B cell (primary cell): Measurements from ENCODE around the gene ADAMTS14. TPM values are rescaled to one million over a fixed set of nuclear protein-coding genes. Genes with fewer than 3 reads are reported as not detected.

Experiments used
- ATAC-seq: fragments of 200-7000 bp; cut with Tn5 transposase; one replicate; pipeline ENCODE4 v1.10.0; 2021; ENCODE audit warnings: low read depth, mild to moderate bottlenecking, moderate number of reproducible peaks, moderate library complexity
- CTCF ChIA-PET: fragments of 350-600 bp; sonication (Branson Sonifier 250); formaldehyde crosslinking; loops from one replicate; lab custom pipeline; 2021; ENCODE audit warnings: antibody characterized with exemption, inconsistent platforms; lab: Charles Lee
- POLR2A ChIA-PET: fragments of 350-600 bp; sonication (Branson Sonifier 250); formaldehyde crosslinking; loops from one replicate; lab custom pipeline; 2021; ENCODE audit warnings: antibody characterized with exemption; lab: Charles Lee
- DNase-seq: peaks from one replicate; pipeline ENCODE4 v3.0.0; 2013
- H2AFZ ChIP-seq: 2 replicates; pipeline ENCODE4 v1.6.1; 2012; ENCODE audit warnings: mild to moderate bottlenecking, low read depth, low read length; ENCODE audit not compliant: insufficient read depth, poor library complexity, severe bottlenecking
- H3K27ac ChIP-seq, 2 donors: 1 replicate in 1 of 2; 2 replicates in 1 of 2; pipeline ENCODE4 v1.5.1; 2012 to 2013; ENCODE audit warnings: low read length in 2 of 2, mild to moderate bottlenecking in 2 of 2, moderate library complexity in 1 of 2
- H3K27me3 ChIP-seq, 4 experiments: fragments of 200-600 bp in 1 of 4; sonication (generic) in 1 of 4; replicated peaks in 1 of 4; 1 replicate in 2 of 4; 2 replicates in 2 of 4; pipeline versions ENCODE4 v1.6.1 to v1.7.0; 2013 to 2016; ENCODE audit warnings: low read length in 3 of 4, mild to moderate bottlenecking in 2 of 4, mixed read lengths in 1 of 4, moderate library complexity in 1 of 4; ENCODE audit not compliant: insufficient read depth in 4 of 4, control insufficient read depth in 3 of 4; ENCODE audit errors: control extremely low read depth in 1 of 4
- H3K36me3 ChIP-seq, 2 experiments: replicated peaks in 1 of 2; 1 replicate in 1 of 2; 2 replicates in 1 of 2; pipeline versions ENCODE4 v1.6.1 to v1.7.1; 2013; ENCODE audit warnings: low read length in 1 of 2; ENCODE audit not compliant: insufficient read depth in 2 of 2, control insufficient read depth in 1 of 2; ENCODE audit errors: control extremely low read depth in 1 of 2, extremely low read depth in 1 of 2
- H3K4me1 ChIP-seq, 2 donors: fragments of 200-600 bp in 1 of 2; sonication (generic) in 1 of 2; 1 replicate in 1 of 2; 2 replicates in 1 of 2; pipeline versions ENCODE4 v1.5.1 to v1.6.1; 2013 to 2017; ENCODE audit warnings: low read length in 2 of 2; ENCODE audit not compliant: control insufficient read depth in 2 of 2, insufficient read depth in 2 of 2
- H3K4me2 ChIP-seq: replicated peaks from 2 replicates; pipeline ENCODE3; 2012; ENCODE audit warnings: mild to moderate bottlenecking, low read depth, low read length; ENCODE audit not compliant: poor library complexity, severe bottlenecking
- H3K4me3 ChIP-seq, 5 experiments: fragments of 200-600 bp in 1 of 5; sonication (generic) in 1 of 5; 1 replicate in 3 of 5; 2 replicates in 2 of 5; pipeline versions ENCODE4 v1.5.1 to v1.7.0; 2011 to 2016; ENCODE audit warnings: low read length in 4 of 5, mild to moderate bottlenecking in 4 of 5, low read depth in 2 of 5, control low read depth in 1 of 5, moderate library complexity in 1 of 5; ENCODE audit not compliant: insufficient read depth in 1 of 5; ENCODE audit errors: control extremely low read depth in 1 of 5, extremely low read depth in 1 of 5
- H3K79me2 ChIP-seq: fragments of 200-600 bp; sonication (generic); one replicate; pipeline ENCODE4 v1.6.0; 2016; ENCODE audit warnings: low read length; ENCODE audit not compliant: control insufficient read depth, insufficient read depth
- H3K9ac ChIP-seq: fragments of 200-600 bp; sonication (generic); 2 replicates; pipeline ENCODE4 v1.6.1; 2017; ENCODE audit warnings: mild to moderate bottlenecking, low read length, moderate library complexity
- H3K9me3 ChIP-seq, 3 donors: one replicate each; pipeline versions ENCODE4 v1.6.1 to v1.7.1; 2013; ENCODE audit warnings: low read length in 2 of 3; ENCODE audit not compliant: control insufficient read depth in 2 of 3, insufficient read depth in 1 of 3; ENCODE audit errors: control extremely low read depth in 1 of 3
- H4K20me1 ChIP-seq: 2 replicates; pipeline ENCODE4 v1.6.0; 2012; ENCODE audit warnings: mild to moderate bottlenecking, low read length; ENCODE audit not compliant: insufficient read depth, control insufficient read depth, poor library complexity, severe bottlenecking
- H3K27ac Mint-ChIP-seq: one replicate; pipeline ENCODE4 v1.8.0; 2021; ENCODE audit warnings: mixed read lengths
- H3K27me3 Mint-ChIP-seq: one replicate; pipeline ENCODE4 v1.8.0; 2021; ENCODE audit warnings: mixed read lengths
- H3K4me1 Mint-ChIP-seq: one replicate; pipeline ENCODE4 v1.8.0; 2021; ENCODE audit warnings: mixed read lengths
- H3K4me3 Mint-ChIP-seq: one replicate; pipeline ENCODE4 v1.8.0; 2021; ENCODE audit warnings: mixed read lengths
- H3K9me3 Mint-ChIP-seq: one replicate; pipeline ENCODE4 v1.8.0; 2022; ENCODE audit warnings: mixed read lengths; ENCODE audit not compliant: insufficient read depth
- CTCF ChIP-seq: fragments of 200-600 bp; IDR thresholded peaks from one replicate; pipeline ENCODE4 v1.8.0; 2022; ENCODE audit warnings: antibody characterized with exemption, mild to moderate bottlenecking
- EZH2 ChIP-seq: IDR thresholded peaks from 2 replicates; pipeline ENCODE4 v1.6.1; 2012; ENCODE audit warnings: borderline replicate concordance, low read depth, mild to moderate bottlenecking, moderate library complexity, low read length; ENCODE audit not compliant: insufficient read depth, poor library complexity, severe bottlenecking
- WGBS: methylation state at CpG from one replicate; pipeline ENCODE4 v1.1.5; 2013; ENCODE audit warnings: missing lambda C conversion rate; ENCODE audit not compliant: insufficient coverage; 5-methylcytosine and 5-hydroxymethylcytosine counted together
- intact Hi-C: fragments of 100-400 bp; cut with micrococcal nuclease; formaldehyde crosslinking; loops from one replicate; pipeline ENCODE4 v1.10.0; 2022
- polyA plus RNA-seq: library from polyadenylated mRNA; depleted of rRNA; stranded (reverse); fragments of >200 nt; gene quantifications from 2 replicates; pipeline ENCODE4 v1.2.3, GENCODE V29; 2012
- total RNA-seq, 2 donors: library from RNA; stranded (reverse); fragments of 120-200 nt in 1 of 2; gene quantifications; 1 replicate in 1 of 2; 2 replicates in 1 of 2; pipeline versions ENCODE4 v1.2.3 to v1.2.4, GENCODE V29; 2013 to 2022

The ADAMTS14 gene
- total and polyA plus RNA-seq, 2 donors (not counting 1 experiment from before 2014, with no cell fraction given): not detected

- 92% methylated on average over 12 of the region's 15 CpGs for WGBS
- POLR2A ChIA-PET: no interaction called here
- Histone ChIP-seq H2AFZ (no peak overlapping the region), H4K20me1 (no peaks in the 10 kb centered on the region), H3K9ac (no peak overlapping the region), H3K9me3 (no peaks in the 10 kb centered on the region), H3K4me2 (no peak overlapping the region), H3K4me3 (no peak overlapping the region), H3K79me2 (no peaks in the 10 kb centered on the region), H3K4me1 (no peaks in the 10 kb centered on the region), H3K27me3 (no peaks in the 10 kb centered on the region), H3K36me3 (no peaks in the 10 kb centered on the region), H3K27ac (no peak overlapping the region)
- Mint-ChIP-seq H3K4me3 (no peak overlapping the region), H3K27ac (no peak overlapping the region), H3K27me3 (no peaks in the 10 kb centered on the region), H3K4me1 (no peaks in the 10 kb centered on the region), H3K9me3 (no peaks in the 10 kb centered on the region)
- ATAC-seq (no peak), DNase-seq (no peak)
- TF ChIP-seq CTCF: no peak
- CTCF ChIA-PET: no interaction called here
- intact Hi-C loops: no loop called here
Measured at GRCh38 chr10:70747192-70747965, 75.1 kb downstream of the ADAMTS14 start.

- CTCF ChIA-PET: no interaction called here
Measured at GRCh38 chr10:70748305-70748704, 76.0 kb downstream of the ADAMTS14 start.

More at GRCh38 chr10:70748305-70748704, 76.0 kb downstream of the ADAMTS14 start:
- no peak for ATAC-seq
- Mint-ChIP-seq H3K9me3 (no peaks in the 10 kb centered on the region), H3K27ac (no peak overlapping the region), H3K4me3 (no peak overlapping the region), H3K4me1 (no peaks in the 10 kb centered on the region), H3K27me3 (no peaks in the 10 kb centered on the region)
- no peak overlapping the region for H3K27ac ChIP-seq
- no peak overlapping the region for H3K4me3 ChIP-seq
- H3K27me3 ChIP-seq: no peaks in the 10 kb centered on the region
- H3K79me2 ChIP-seq: no peaks in the 10 kb centered on the region
- no peak overlapping the region for H3K4me2 ChIP-seq
- no peak for DNase-seq
- no peak overlapping the region for H2AFZ ChIP-seq
- no peak overlapping the region for H3K9ac ChIP-seq
- 90% methylated on average over 2 of the region's 3 CpGs for WGBS
- TF ChIP-seq CTCF (no peak), EZH2 (no peak)
- intact Hi-C loops: no loop called here
- no peaks in the 10 kb centered on the region for H3K4me1 ChIP-seq
- POLR2A ChIA-PET: no interaction called here
- no peaks in the 10 kb centered on the region for H3K36me3 ChIP-seq
- no peaks in the 10 kb centered on the region for H3K9me3 ChIP-seq
- H4K20me1 ChIP-seq: no peaks in the 10 kb centered on the region
